ENCODE data around the gene TMPRSS7. TPM values are rescaled to one million over a fixed set of nuclear protein-coding genes. Genes with fewer than 3 reads are reported as not detected.

Gene TMPRSS7
- 0.48 TPM for polyA plus RNA-seq
- long read RNA-seq, donor 1, result 0 reads
- long read RNA-seq, donor 2, result 0 reads
- long read RNA-seq, donor 3, result 0 reads
- long read RNA-seq, donor 4, result 0 reads
- long read RNA-seq, donor 5, result 0 reads
- long read RNA-seq, donor 6, result 0 reads
- long read RNA-seq, donor 7, result 0 reads
- long read RNA-seq, donor 8, result 0 reads
- long read RNA-seq, donor 9, partial matches to known transcripts, result 5 of 5 reads
- long read RNA-seq, donor 9, other reads (novel, unspliced or antisense), result 0 of 5 reads
- long read RNA-seq, donor 10, result 0 reads
- long read RNA-seq, donor 11, result 0 reads

GRCh38 chr3:112034436-112034835 is at the start of gene TMPRSS7:
TSS of gene TMPRSS7 (plus strand) at chr3:112034736. CDS start at chr3:112034846, 110 bp downstream.
- H3K4me1 ChIP-seq (ENCODE audit: control insufficient read depth, insufficient read depth, low read length), result peaks cover 8% of the 10 kb centered on the region
- DNase-seq, result no peak
- no peaks in the 10 kb centered on the region for H3K36me3 ChIP-seq (ENCODE audit: control insufficient read depth, insufficient read depth, low read length)
- H3K9me3 ChIP-seq (ENCODE audit: control insufficient read depth, low read depth, low read length), result no peaks in the 10 kb centered on the region
- H3K4me3 ChIP-seq (ENCODE audit: low read length), result no peak within 1 kb of the TSS
- WGBS (ENCODE audit: insufficient coverage, low lambda C conversion rate), result no CpG with 5 or more reads among the region's 4 CpGs
- no peaks in the 10 kb centered on the region for H3K27me3 ChIP-seq (ENCODE audit: control insufficient read depth, insufficient read depth, low read length)
- no peak within 1 kb of the TSS for H3K27ac ChIP-seq (ENCODE audit: low read length)

GRCh38 chr3:111986800-111987199 is 47.7 kb upstream of the TMPRSS7 start:
- no peak for DNase-seq
- no peaks in the 10 kb centered on the region for H3K4me1 ChIP-seq (ENCODE audit: control insufficient read depth, insufficient read depth, low read length)

GRCh38 chr3:111989061-111989678 is 45.4 kb upstream of the TMPRSS7 start:
- no peak overlapping the region for H3K27ac ChIP-seq (ENCODE audit: low read length)
- H3K4me3 ChIP-seq (ENCODE audit: low read length), result no peak overlapping the region
- no peaks in the 10 kb centered on the region for H3K27me3 ChIP-seq (ENCODE audit: control insufficient read depth, insufficient read depth, low read length)
- H3K36me3 ChIP-seq (ENCODE audit: control insufficient read depth, insufficient read depth, low read length), result peaks cover 20% of the 10 kb centered on the region
- no peaks in the 10 kb centered on the region for H3K9me3 ChIP-seq (ENCODE audit: control insufficient read depth, low read depth, low read length)
- peak; percentile 48 to 56 for DNase-seq
- WGBS (ENCODE audit: insufficient coverage, low lambda C conversion rate), result 20% methylated on average over 1 of the region's 3 CpGs
- H3K4me1 ChIP-seq (ENCODE audit: control insufficient read depth, insufficient read depth, low read length), result no peaks in the 10 kb centered on the region

More at GRCh38 chr3:111986800-111987199, 47.7 kb upstream of the TMPRSS7 start:
- no CpG with 5 or more reads among the region's 3 CpGs for WGBS (ENCODE audit: insufficient coverage, low lambda C conversion rate)
- Histone ChIP-seq H3K4me3 (ENCODE audit: low read length) (no peak overlapping the region), H3K9me3 (ENCODE audit: control insufficient read depth, low read depth, low read length) (no peaks in the 10 kb centered on the region), H3K27me3 (ENCODE audit: control insufficient read depth, insufficient read depth, low read length) (no peaks in the 10 kb centered on the region), H3K36me3 (ENCODE audit: control insufficient read depth, insufficient read depth, low read length) (peaks cover 17% of the 10 kb centered on the region), H3K27ac (ENCODE audit: low read length) (no peak overlapping the region)

- DNase-seq, result no peak
- 20% methylated on average over 1 of the region's 2 CpGs for WGBS (ENCODE audit: insufficient coverage, low lambda C conversion rate)
- Histone ChIP-seq H3K27me3 (ENCODE audit: control insufficient read depth, insufficient read depth, low read length) (no peaks in the 10 kb centered on the region), H3K36me3 (ENCODE audit: control insufficient read depth, insufficient read depth, low read length) (peaks cover 11% of the 10 kb centered on the region), H3K9me3 (ENCODE audit: control insufficient read depth, low read depth, low read length) (no peaks in the 10 kb centered on the region), H3K4me3 (ENCODE audit: low read length) (no peak overlapping the region), H3K4me1 (ENCODE audit: control insufficient read depth, insufficient read depth, low read length) (no peaks in the 10 kb centered on the region), H3K27ac (ENCODE audit: low read length) (peak overlapping the region; percentile 31)
Observed at GRCh38 chr3:111993038-111993437, 41.5 kb upstream of the TMPRSS7 start.

- H3K4me3 ChIP-seq (ENCODE audit: low read length), result peak within 1 kb of the TSS; percentile 27
- no peak within 1 kb of the TSS for H3K27ac ChIP-seq (ENCODE audit: low read length)
- no peaks in the 10 kb centered on the region for H3K36me3 ChIP-seq (ENCODE audit: control insufficient read depth, insufficient read depth, low read length)
- H3K4me1 ChIP-seq (ENCODE audit: control insufficient read depth, insufficient read depth, low read length), result peaks cover 8% of the 10 kb centered on the region
- DNase-seq, result peak in 1 of 2 donors; percentile 52
- H3K9me3 ChIP-seq (ENCODE audit: control insufficient read depth, low read depth, low read length), result no peaks in the 10 kb centered on the region
- WGBS (ENCODE audit: insufficient coverage, low lambda C conversion rate), result no CpG with 5 or more reads among the region's 30 CpGs
- peaks cover 17% of the 10 kb centered on the region for H3K27me3 ChIP-seq (ENCODE audit: control insufficient read depth, insufficient read depth, low read length)
Observed at GRCh38 chr3:111998636-111999483, 35.7 kb upstream of the TMPRSS7 start, which contains the start of gene TAGLN3. TSS of gene TAGLN3 (plus strand) at chr3:111998922. CDS start at chr3:111999423, 501 bp downstream.

- no peaks in the 10 kb centered on the region for H3K9me3 ChIP-seq (ENCODE audit: control insufficient read depth, low read depth, low read length)
- peaks cover 17% of the 10 kb centered on the region for H3K27me3 ChIP-seq (ENCODE audit: control insufficient read depth, insufficient read depth, low read length)
- DNase-seq, result no peak
- H3K4me1 ChIP-seq (ENCODE audit: control insufficient read depth, insufficient read depth, low read length), result peaks cover 8% of the 10 kb centered on the region
- WGBS (ENCODE audit: insufficient coverage, low lambda C conversion rate), result no CpG with 5 or more reads among the region's 19 CpGs
- peak overlapping the region; percentile 27 for H3K4me3 ChIP-seq (ENCODE audit: low read length)
- H3K36me3 ChIP-seq (ENCODE audit: control insufficient read depth, insufficient read depth, low read length), result no peaks in the 10 kb centered on the region
- H3K27ac ChIP-seq (ENCODE audit: low read length), result no peak overlapping the region
Observed at GRCh38 chr3:111999484-112000324, 34.8 kb upstream of the TMPRSS7 start.

GRCh38 chr3:112000367-112000771 is 34.2 kb upstream of the TMPRSS7 start:
- no CpG with 5 or more reads among the region's 5 CpGs for WGBS (ENCODE audit: insufficient coverage, low lambda C conversion rate)
- no peaks in the 10 kb centered on the region for H3K9me3 ChIP-seq (ENCODE audit: control insufficient read depth, low read depth, low read length)
- no peak overlapping the region for H3K27ac ChIP-seq (ENCODE audit: low read length)
- DNase-seq, result no peak
- H3K4me3 ChIP-seq (ENCODE audit: low read length), result no peak overlapping the region
- peaks cover 17% of the 10 kb centered on the region for H3K27me3 ChIP-seq (ENCODE audit: control insufficient read depth, insufficient read depth, low read length)
- peaks cover 8% of the 10 kb centered on the region for H3K4me1 ChIP-seq (ENCODE audit: control insufficient read depth, insufficient read depth, low read length)
- H3K36me3 ChIP-seq (ENCODE audit: control insufficient read depth, insufficient read depth, low read length), result no peaks in the 10 kb centered on the region

- Histone ChIP-seq H3K36me3 (ENCODE audit: control insufficient read depth, insufficient read depth, low read length) (no peaks in the 10 kb centered on the region), H3K27ac (ENCODE audit: low read length) (no peak overlapping the region), H3K4me1 (ENCODE audit: control insufficient read depth, insufficient read depth, low read length) (peaks cover 8% of the 10 kb centered on the region), H3K4me3 (ENCODE audit: low read length) (no peak overlapping the region), H3K9me3 (ENCODE audit: control insufficient read depth, low read depth, low read length) (no peaks in the 10 kb centered on the region), H3K27me3 (ENCODE audit: control insufficient read depth, insufficient read depth, low read length) (peaks cover 17% of the 10 kb centered on the region)
- no CpG with 5 or more reads among the region's 2 CpGs for WGBS (ENCODE audit: insufficient coverage, low lambda C conversion rate)
- no peak for DNase-seq
Observed at GRCh38 chr3:112000966-112001365, 33.6 kb upstream of the TMPRSS7 start.

GRCh38 chr3:112001526-112001925 is 33.0 kb upstream of the TMPRSS7 start:
- H3K4me1 ChIP-seq (ENCODE audit: control insufficient read depth, insufficient read depth, low read length), result peaks cover 8% of the 10 kb centered on the region
- no peaks in the 10 kb centered on the region for H3K36me3 ChIP-seq (ENCODE audit: control insufficient read depth, insufficient read depth, low read length)
- DNase-seq, result no peak
- no peaks in the 10 kb centered on the region for H3K9me3 ChIP-seq (ENCODE audit: control insufficient read depth, low read depth, low read length)
- no peak overlapping the region for H3K27ac ChIP-seq (ENCODE audit: low read length)
- peaks cover 17% of the 10 kb centered on the region for H3K27me3 ChIP-seq (ENCODE audit: control insufficient read depth, insufficient read depth, low read length)
- no peak overlapping the region for H3K4me3 ChIP-seq (ENCODE audit: low read length)
- WGBS (ENCODE audit: insufficient coverage, low lambda C conversion rate), result no CpG with 5 or more reads among the region's 2 CpGs

All from large intestine (tissue), 12 donors.